Subcutaneous adipose tissue (tissue), 4 donors: ENCODE data around the gene MUC5AC. TPM values are rescaled to one million over a fixed set of nuclear protein-coding genes. Genes with fewer than 3 reads are reported as not detected.

Experiments used
- CTCF ChIP-seq: fragments of 450-650 bp; IDR thresholded peaks from one replicate; pipeline ENCODE4 v1.5.1; 2016; ENCODE audit warnings: low read depth, mild to moderate bottlenecking, control low read depth, antibody characterized with exemption, moderate library complexity
- total RNA-seq, 4 donors: library from RNA; depleted of rRNA; stranded (reverse); fragments of >200 nt; gene quantifications; one replicate each; pipeline ENCODE4 v1.1.0, GENCODE V29; 2016

MUC5AC gene
- total RNA-seq, 4 donors from 2014 or later = not detected

GRCh38 chr11:1204381-1205101, 46.8 kb downstream of the MUC5AC start:
- TF ChIP-seq CTCF = no peak

GRCh38 chr11:1205121-1205986, 47.6 kb downstream of the MUC5AC start:
- TF ChIP-seq CTCF = no peak

- no peak for TF ChIP-seq CTCF
Observed at GRCh38 chr11:1205987-1206331, 48.2 kb downstream of the MUC5AC start.

GRCh38 chr11:1206391-1207271, 48.9 kb downstream of the MUC5AC start:
- TF ChIP-seq CTCF = no peak

- TF ChIP-seq CTCF = no peak
Observed at GRCh38 chr11:1207401-1208143, 49.8 kb downstream of the MUC5AC start.

GRCh38 chr11:1208144-1208393, 50.3 kb downstream of the MUC5AC start:
- no peak for TF ChIP-seq CTCF
